ENCODE results near the gene KLHL6.

GRCh38 chr3:183472155-183472554 lies 83.4 kb downstream of the KLHL6 start:
- TF ChIP-seq POLR2AphosphoS5 (IDR thresholded peaks at IDR 0.05; ENCODE audit: low read depth, low read length) (no peak), SIN3A (IDR thresholded peaks at IDR 0.05; ENCODE audit: borderline replicate concordance, insufficient read depth, low read length) (no peak)
